ENCODE results near the gene GBP6.

- no peak for TF ChIP-seq POLR2AphosphoS5 (IDR thresholded peaks at IDR 0.05)
- no peak for TF ChIP-seq CTCF (IDR thresholded peaks at IDR 0.05)
- TF ChIP-seq POLR2A (IDR thresholded peaks at IDR 0.05), result no peak
Observed at GRCh38 chr1:89391686-89392085, 27.8 kb downstream of the GBP6 start.
